Coronary artery (tissue), 2 donors: Measurements from ENCODE around the gene TRIP13.
A peak's percentile ranks its signal among the peaks of the same experiment; 100 is the strongest.
"Not testable (repeated sequence)": the region's sequence is repeated elsewhere in the genome, so short reads cannot be mapped to it uniquely, and the experiment has no call there.

Experiments used
- DNase-seq: peaks from one replicate; pipeline ENCODE4 v3.0.0-alpha.2; 2017; ENCODE audit warnings: low spot score
- H3K27ac ChIP-seq, 2 donors: fragments of 200-600 bp; sonication (generic); one replicate each; pipeline ENCODE4 v1.5.1; 2016 to 2019
- H3K4me3 ChIP-seq: fragments of 200-600 bp; sonication (generic); 2 replicates; pipeline ENCODE4 v1.5.1; 2016; ENCODE audit warnings: mild to moderate bottlenecking, moderate library complexity
- CTCF ChIP-seq: fragments of 200-600 bp; sonication (generic); IDR thresholded peaks from one replicate; pipeline ENCODE4 v1.5.1; 2019; ENCODE audit warnings: antibody characterized with exemption

TRIP13 gene

DNA sequence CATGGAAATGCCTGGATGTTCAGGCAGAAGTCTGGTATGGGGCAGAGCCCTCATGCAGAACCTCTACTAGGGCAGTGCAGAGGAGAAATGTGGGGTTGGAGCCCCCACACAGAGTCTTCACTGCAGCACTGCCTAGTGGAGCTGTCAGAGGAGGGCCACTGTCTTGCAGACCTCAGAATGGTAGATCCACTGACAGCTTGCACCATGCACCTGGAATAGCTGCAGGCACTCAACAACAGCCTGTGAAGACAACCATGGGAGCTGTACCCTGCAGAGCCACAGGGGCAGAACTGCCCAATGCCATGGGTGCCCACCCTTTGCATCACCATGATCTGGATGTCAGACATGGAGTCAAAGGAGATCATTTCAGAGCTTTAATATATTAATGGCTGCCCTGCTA is 36.9 kb downstream of the TRIP13 start:
- TF ChIP-seq CTCF: no peak
- DNase-seq: no peak

GRCh38 chr5:930866-931265 is 38.2 kb downstream of the TRIP13 start:
- no peak for TF ChIP-seq CTCF
- no peak overlapping the region for H3K27ac ChIP-seq
- no peak overlapping the region for H3K4me3 ChIP-seq
- DNase-seq: no peak

More for the DNA sequence above, 36.9 kb downstream of the TRIP13 start:
- no peak overlapping the region for H3K4me3 ChIP-seq
- H3K27ac ChIP-seq: no peak overlapping the region

DNA sequence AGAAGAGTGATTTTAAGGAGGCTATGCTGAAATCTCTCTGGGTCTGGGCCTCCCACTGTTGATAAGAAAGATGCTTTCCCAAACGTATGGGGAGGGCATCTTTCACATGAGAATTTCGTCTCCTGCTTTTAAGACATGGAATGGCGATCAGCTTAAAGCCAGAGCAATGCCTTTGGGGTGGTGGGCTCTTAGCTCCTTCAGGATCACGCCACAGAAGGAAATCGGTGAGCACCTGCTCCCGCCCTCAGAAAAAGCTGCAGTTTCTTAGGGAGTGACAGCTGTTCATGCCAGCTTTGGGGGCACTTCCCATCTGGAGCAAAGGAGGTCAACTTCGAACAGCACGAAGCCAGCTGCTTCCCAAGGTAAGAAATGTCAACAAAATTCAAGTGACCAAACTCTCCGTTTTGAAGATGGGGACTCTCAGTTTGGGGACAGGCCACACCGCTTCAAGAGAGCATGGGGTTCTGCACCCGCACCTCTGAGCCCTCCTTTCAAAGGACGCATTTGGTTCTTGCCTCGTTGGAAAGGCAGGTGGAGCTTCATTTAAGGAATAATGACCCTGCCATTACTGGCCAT is 39.0 kb downstream of the TRIP13 start:
- H3K4me3 ChIP-seq: no peak overlapping the region
- TF ChIP-seq CTCF: no peak
- H3K27ac ChIP-seq: no peak overlapping the region
- DNase-seq: no peak

DNA sequence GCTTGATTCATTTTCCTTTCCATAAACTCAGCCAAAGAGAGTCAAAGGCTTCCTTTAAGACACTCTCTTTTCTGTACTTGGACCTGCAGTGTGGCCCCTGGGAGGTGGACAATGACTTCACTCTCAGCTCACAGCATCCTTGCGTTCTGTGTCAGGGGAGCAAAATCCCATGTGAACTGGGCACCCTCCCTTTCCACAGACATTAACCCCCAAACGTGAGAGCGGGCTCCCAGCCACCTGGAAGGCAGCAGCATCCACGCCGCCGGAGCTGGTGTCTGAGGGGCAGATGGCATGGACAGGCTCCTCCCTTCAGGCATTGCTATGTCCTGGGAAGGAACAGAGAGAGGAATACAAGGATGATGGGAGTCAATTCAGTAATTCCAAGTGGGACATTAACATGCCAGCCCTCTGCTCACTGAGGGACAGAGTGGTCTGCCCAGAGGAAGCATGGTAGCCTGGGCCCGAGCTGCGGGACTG is 39.5 kb downstream of the TRIP13 start:
- DNase-seq: peak; percentile 64
- peak overlapping the region in 1 of 2 donors; percentile 70 for H3K27ac ChIP-seq
- TF ChIP-seq CTCF: no peak

GRCh38 chr5:932628-933250 is 40.1 kb downstream of the TRIP13 start:
- DNase-seq: peak; percentile 63
- no peak for TF ChIP-seq CTCF
- H3K27ac ChIP-seq: peak overlapping the region in 1 of 2 donors; percentile 70
- no peak overlapping the region for H3K4me3 ChIP-seq

More for the DNA sequence above, 39.5 kb downstream of the TRIP13 start:
- no peak overlapping the region for H3K4me3 ChIP-seq

- peak; percentile 54 for DNase-seq
- Histone ChIP-seq H3K4me3 (no peak overlapping the region), H3K27ac (peak overlapping the region in 1 of 2 donors; percentile 68)
- no peak for TF ChIP-seq CTCF
Observed at GRCh38 chr5:933251-933861, 40.7 kb downstream of the TRIP13 start.

DNA sequence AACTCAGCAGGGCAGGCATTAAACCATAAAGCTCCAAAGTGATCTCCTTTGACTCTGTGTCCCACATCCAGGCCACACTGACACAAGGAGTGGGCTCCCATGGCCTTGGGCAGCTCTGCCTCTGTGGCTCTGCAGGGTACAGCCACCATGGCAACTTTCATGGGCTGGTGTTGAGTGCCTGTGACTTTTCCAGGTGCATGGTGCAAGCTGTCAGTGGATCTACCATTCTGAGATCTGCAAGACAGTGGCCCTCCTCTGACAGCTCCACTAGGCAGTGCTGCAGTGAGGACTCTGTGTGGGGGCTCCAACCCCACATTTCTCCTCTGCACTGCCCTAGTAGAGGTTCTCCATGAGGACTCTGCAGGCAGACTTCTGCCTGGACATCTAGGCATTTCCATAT is 41.3 kb downstream of the TRIP13 start:
- peak overlapping the region in 1 of 2 donors; percentile 2 for H3K27ac ChIP-seq
- DNase-seq, H3K4me3 ChIP-seq: not testable (repeated sequence)

- not testable (repeated sequence) for H3K4me3 ChIP-seq, DNase-seq, H3K27ac ChIP-seq
Observed at GRCh38 chr5:934381-934967, 41.8 kb downstream of the TRIP13 start.
